PC-9 (cell line): Measurements from ENCODE around the gene PUM1. TPM values are rescaled to one million over a fixed set of nuclear protein-coding genes. Genes with fewer than 3 reads are reported as not detected.

ENCODE experiments used
- BruUV-seq: library from RNA; stranded (reverse); fragments of 400-500 nt; replicated peaks from 2 replicates; lab custom pipeline; 2021; lab: Mats Ljungman, UMichigan
- CTCF ChIA-PET: fragments of 300-600 bp; sonication (Branson Sonifier 250); formaldehyde crosslinking; loops from one replicate; lab custom pipeline; 2022; ENCODE audit warnings: antibody characterized with exemption; lab: Charles Lee
- POLR2A ChIA-PET: fragments of 300-600 bp; sonication (Branson Sonifier 250); formaldehyde crosslinking; loops from one replicate; lab custom pipeline; 2022; ENCODE audit warnings: antibody characterized with exemption; ENCODE audit not compliant: unreplicated experiment; lab: Charles Lee
- DNase-seq, 2 experiments: peaks; one replicate each; pipeline versions ENCODE4 v3.0.0 to v3.0.0-alpha.2; 2015 to 2022; ENCODE audit warnings: mixed read lengths in 1 of 2
- H2AFZ ChIP-seq: fragments of 200-600 bp; sonication (generic); 2 replicates; pipeline ENCODE4 v1.8.1; 2017; ENCODE audit warnings: antibody characterized with exemption
- H3F3A ChIP-seq: fragments of 200-600 bp; sonication (generic); 2 replicates; pipeline ENCODE4 v1.8.1; 2017; ENCODE audit warnings: antibody characterized with exemption, mild to moderate bottlenecking, low read depth; ENCODE audit not compliant: insufficient read depth
- H3K27ac ChIP-seq: fragments of 200-600 bp; sonication (generic); 2 replicates; pipeline ENCODE4 v1.6.1; 2016; ENCODE audit warnings: mixed run types
- H3K27me3 ChIP-seq: fragments of 200-600 bp; sonication (generic); 2 replicates; pipeline ENCODE4 v1.6.1; 2016; ENCODE audit warnings: low read depth, mixed run types; ENCODE audit not compliant: insufficient read depth
- H3K36me3 ChIP-seq: fragments of 200-600 bp; sonication (generic); 2 replicates; pipeline ENCODE4 v1.6.1; 2016; ENCODE audit warnings: low read depth, mixed run types
- H3K4me1 ChIP-seq: fragments of 200-600 bp; sonication (generic); replicated peaks from 2 replicates; pipeline ENCODE4 v1.6.1; 2016; ENCODE audit warnings: mixed run types; ENCODE audit not compliant: insufficient read depth
- H3K4me2 ChIP-seq: fragments of 200-600 bp; sonication (generic); 2 replicates; pipeline ENCODE4 v1.6.1; 2017; ENCODE audit warnings: mixed run types
- H3K4me3 ChIP-seq: fragments of 200-600 bp; sonication (generic); 2 replicates; pipeline ENCODE4 v1.6.1; 2016; ENCODE audit warnings: mixed run types
- H3K79me2 ChIP-seq: fragments of 200-600 bp; sonication (generic); 2 replicates; pipeline ENCODE4 v1.6.1; 2017; ENCODE audit warnings: low read depth, mixed run types
- H3K9me2 ChIP-seq: fragments of 200-600 bp; sonication (generic); 2 replicates; pipeline ENCODE4 v1.8.1; 2017; ENCODE audit warnings: mild to moderate bottlenecking; ENCODE audit not compliant: insufficient read depth
- H3K9me3 ChIP-seq: fragments of 200-600 bp; sonication (generic); 2 replicates; pipeline ENCODE4 v1.8.1; 2016; ENCODE audit warnings: low read depth; ENCODE audit not compliant: insufficient read depth
- H4K20me1 ChIP-seq: fragments of 200-600 bp; sonication (generic); 2 replicates; pipeline ENCODE4 v1.8.1; 2017; ENCODE audit not compliant: insufficient read depth
- EZH2 ChIP-seq: fragments of 200-600 bp; sonication (generic); IDR thresholded peaks from 2 replicates; pipeline ENCODE4 v1.8.0; 2017; ENCODE audit warnings: antibody characterized with exemption, low read depth
- intact Hi-C: fragments of 100-400 bp; cut with micrococcal nuclease; formaldehyde crosslinking; loops from one replicate; pipeline ENCODE4 v1.10.0; 2022; ENCODE audit not compliant: unreplicated experiment
- total RNA-seq: library from RNA; stranded (reverse); gene quantifications from 2 replicates; pipeline ENCODE4 v1.2.3, GENCODE V29; 2021
- TF ChIP-seq, protein P1 (sequence below): fragments of 200-600 bp; sonication (generic); conservative IDR thresholded peaks from 2 replicates; pipeline ENCODE4 v1.6.1; 2017; ENCODE audit warnings: mixed run types, antibody characterized with exemption, mild to moderate bottlenecking, moderate library complexity

Gene PUM1
- total RNA-seq, 1 experiment from 2014 or later = 117 TPM

- no peaks in the 10 kb centered on the region for H4K20me1 ChIP-seq
- H2AFZ ChIP-seq = no peak overlapping the region
- TF ChIP-seq, protein P1, sequence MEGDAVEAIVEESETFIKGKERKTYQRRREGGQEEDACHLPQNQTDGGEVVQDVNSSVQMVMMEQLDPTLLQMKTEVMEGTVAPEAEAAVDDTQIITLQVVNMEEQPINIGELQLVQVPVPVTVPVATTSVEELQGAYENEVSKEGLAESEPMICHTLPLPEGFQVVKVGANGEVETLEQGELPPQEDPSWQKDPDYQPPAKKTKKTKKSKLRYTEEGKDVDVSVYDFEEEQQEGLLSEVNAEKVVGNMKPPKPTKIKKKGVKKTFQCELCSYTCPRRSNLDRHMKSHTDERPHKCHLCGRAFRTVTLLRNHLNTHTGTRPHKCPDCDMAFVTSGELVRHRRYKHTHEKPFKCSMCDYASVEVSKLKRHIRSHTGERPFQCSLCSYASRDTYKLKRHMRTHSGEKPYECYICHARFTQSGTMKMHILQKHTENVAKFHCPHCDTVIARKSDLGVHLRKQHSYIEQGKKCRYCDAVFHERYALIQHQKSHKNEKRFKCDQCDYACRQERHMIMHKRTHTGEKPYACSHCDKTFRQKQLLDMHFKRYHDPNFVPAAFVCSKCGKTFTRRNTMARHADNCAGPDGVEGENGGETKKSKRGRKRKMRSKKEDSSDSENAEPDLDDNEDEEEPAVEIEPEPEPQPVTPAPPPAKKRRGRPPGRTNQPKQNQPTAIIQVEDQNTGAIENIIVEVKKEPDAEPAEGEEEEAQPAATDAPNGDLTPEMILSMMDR = no peak
- TF ChIP-seq EZH2 = no peak
- H3K4me3 ChIP-seq = no peak overlapping the region
- no peak overlapping the region for H3K4me2 ChIP-seq
- no peaks in the 10 kb centered on the region for H3K27me3 ChIP-seq
- no peak for DNase-seq
- intact Hi-C loops = no loop called here
- ChIA-PET POLR2A (no interaction called here), CTCF (no interaction called here)
- no peaks in the 10 kb centered on the region for H3K79me2 ChIP-seq
- H3K9me2 ChIP-seq = no peaks in the 10 kb centered on the region
- no peak overlapping the region for H3K27ac ChIP-seq
- no TSS peak for BruUV-seq
- H3F3A ChIP-seq = no peaks in the 10 kb centered on the region
- H3K36me3 ChIP-seq = no peaks in the 10 kb centered on the region
- no peaks in the 10 kb centered on the region for H3K9me3 ChIP-seq
- H3K4me1 ChIP-seq = no peaks in the 10 kb centered on the region
Observed at GRCh38 chr1:30896905-30897304, 168.6 kb downstream of the PUM1 start.

- Histone ChIP-seq H3K9me2 (no peaks in the 10 kb centered on the region), H3K27me3 (no peaks in the 10 kb centered on the region), H3F3A (no peaks in the 10 kb centered on the region), H3K27ac (no peak overlapping the region), H3K79me2 (no peaks in the 10 kb centered on the region), H3K4me1 (no peaks in the 10 kb centered on the region), H3K4me2 (no peak overlapping the region), H3K36me3 (no peaks in the 10 kb centered on the region), H3K9me3 (no peaks in the 10 kb centered on the region), H2AFZ (no peak overlapping the region), H3K4me3 (no peak overlapping the region), H4K20me1 (no peaks in the 10 kb centered on the region)
- ChIA-PET CTCF (no interaction called here), POLR2A (interaction anchor here (0.7 kb wide), 1 partner anchor 165 kb away, joined by 3 read pairs; no protein-coding TSS in a partner anchor)
- DNase-seq = no peak
- TF ChIP-seq EZH2 = no peak
- TF ChIP-seq, protein P1 = no peak
- BruUV-seq = no TSS peak
- intact Hi-C loops = no loop called here
Observed at GRCh38 chr1:30895944-30896660, 169.4 kb downstream of the PUM1 start.

GRCh38 chr1:30895382-30895943, 170.1 kb downstream of the PUM1 start:
- no peak overlapping the region for H3K4me3 ChIP-seq
- H3K27me3 ChIP-seq = no peaks in the 10 kb centered on the region
- no peaks in the 10 kb centered on the region for H3F3A ChIP-seq
- no peak overlapping the region for H3K27ac ChIP-seq
- no peak overlapping the region for H2AFZ ChIP-seq
- ChIA-PET POLR2A (interaction anchor here (0.7 kb wide), 1 partner anchor 18 kb away, joined by 3 read pairs; no protein-coding TSS in a partner anchor), CTCF (interaction anchor here (0.7 kb wide), 1 partner anchor 27 kb away, joined by 3 read pairs; no protein-coding TSS in a partner anchor)
- no peaks in the 10 kb centered on the region for H3K4me1 ChIP-seq
- intact Hi-C loops = no loop called here
- no peaks in the 10 kb centered on the region for H3K9me2 ChIP-seq
- TF ChIP-seq, protein P1 = no peak
- no peak for TF ChIP-seq EZH2
- no peaks in the 10 kb centered on the region for H3K9me3 ChIP-seq
- no TSS peak for BruUV-seq
- no peaks in the 10 kb centered on the region for H4K20me1 ChIP-seq
- no peaks in the 10 kb centered on the region for H3K36me3 ChIP-seq
- no peak for DNase-seq
- no peaks in the 10 kb centered on the region for H3K79me2 ChIP-seq
- H3K4me2 ChIP-seq = no peak overlapping the region
